Activated CD8-positive, alpha-beta T cell treated with anti-CD3 and anti-CD28 coated beads for 36 hours (primary cell): ENCODE measurements around the gene STK11. TPM values are rescaled to one million over a fixed set of nuclear protein-coding genes. Genes with fewer than 3 reads are reported as not detected.

Experiments used
- ATAC-seq: fragments of 200-7000 bp; cut with Tn5 transposase; one replicate; pipeline ENCODE4 v1.10.0; 2021; ENCODE audit warnings: mild to moderate bottlenecking, moderate library complexity
- CTCF ChIA-PET: fragments of 350-600 bp; sonication (Branson Sonifier 250); formaldehyde crosslinking; loops from one replicate; lab custom pipeline; 2021; ENCODE audit warnings: antibody characterized with exemption; lab: Charles Lee
- POLR2A ChIA-PET: fragments of 350-600 bp; sonication (Branson Sonifier 250); formaldehyde crosslinking; loops from one replicate; lab custom pipeline; 2021; ENCODE audit warnings: antibody characterized with exemption; lab: Charles Lee
- DNase-seq: peaks from one replicate; pipeline ENCODE4 v3.0.0-alpha.2; 2020
- H3K27ac Mint-ChIP-seq: one replicate; pipeline ENCODE4 v1.8.0; 2021; ENCODE audit warnings: mild to moderate bottlenecking, mixed read lengths
- H3K27me3 Mint-ChIP-seq: one replicate; pipeline ENCODE4 v1.8.0; 2021; ENCODE audit warnings: mixed read lengths
- H3K36me3 Mint-ChIP-seq: one replicate; pipeline ENCODE4 v1.8.0; 2021; ENCODE audit warnings: low read depth, mixed read lengths
- H3K4me1 Mint-ChIP-seq: one replicate; pipeline ENCODE4 v1.8.0; 2021; ENCODE audit warnings: low read depth, mixed read lengths
- H3K4me3 Mint-ChIP-seq: one replicate; pipeline ENCODE4 v1.8.0; 2021; ENCODE audit warnings: mild to moderate bottlenecking, moderate library complexity, mixed read lengths
- H3K9me3 Mint-ChIP-seq: one replicate; pipeline ENCODE4 v1.8.0; 2021; ENCODE audit warnings: mixed read lengths
- CTCF ChIP-seq: fragments of 200-600 bp; IDR thresholded peaks from one replicate; pipeline ENCODE4 v1.8.0; 2022; ENCODE audit warnings: antibody characterized with exemption, mild to moderate bottlenecking
- intact Hi-C: fragments of 100-400 bp; cut with micrococcal nuclease; formaldehyde crosslinking; loops from one replicate; pipeline ENCODE4 v1.10.0; 2022
- total RNA-seq, 2 experiments: library from RNA; stranded (reverse); gene quantifications; one replicate each; pipeline ENCODE4 v1.2.3, GENCODE V29; 2021

STK11 gene
- total RNA-seq, 2 experiments from 2014 or later: 55.1 to 58.0 TPM

- ATAC-seq: no peak
- no peaks in the 10 kb centered on the region for H3K9me3 Mint-ChIP-seq
- CTCF ChIA-PET: no interaction called here
Observed at GRCh38 chr19:1167687-1168571, 37.6 kb upstream of the STK11 start.

GRCh38 chr19:1168572-1169410, 36.8 kb upstream of the STK11 start:
- DNase-seq (no peak), ATAC-seq (peak; percentile 25)
- Mint-ChIP-seq H3K27ac (no peak overlapping the region), H3K27me3 (no peaks in the 10 kb centered on the region), H3K4me1 (peaks cover 24% of the 10 kb centered on the region), H3K4me3 (no peak overlapping the region), H3K36me3 (peaks cover 8% of the 10 kb centered on the region), H3K9me3 (no peaks in the 10 kb centered on the region)
- POLR2A ChIA-PET: no interaction called here
- CTCF ChIA-PET: no interaction called here
- intact Hi-C loops: no loop called here
- TF ChIP-seq CTCF: no peak

More at GRCh38 chr19:1167687-1168571, 37.6 kb upstream of the STK11 start:
- peaks cover 24% of the 10 kb centered on the region for H3K4me1 Mint-ChIP-seq
- no peak for TF ChIP-seq CTCF
- POLR2A ChIA-PET: interaction anchor here (1.3 to 1.9 kb wide), 3 partner anchors 13 to 557 kb away, joined by 3 to 7 read pairs (median 6); no protein-coding TSS in a partner anchor
- H3K36me3 Mint-ChIP-seq: peaks cover 8% of the 10 kb centered on the region
- no peak overlapping the region for H3K4me3 Mint-ChIP-seq
- DNase-seq: no peak
- H3K27ac Mint-ChIP-seq: no peak overlapping the region
- no peaks in the 10 kb centered on the region for H3K27me3 Mint-ChIP-seq
- intact Hi-C loops: no loop called here

DNA sequence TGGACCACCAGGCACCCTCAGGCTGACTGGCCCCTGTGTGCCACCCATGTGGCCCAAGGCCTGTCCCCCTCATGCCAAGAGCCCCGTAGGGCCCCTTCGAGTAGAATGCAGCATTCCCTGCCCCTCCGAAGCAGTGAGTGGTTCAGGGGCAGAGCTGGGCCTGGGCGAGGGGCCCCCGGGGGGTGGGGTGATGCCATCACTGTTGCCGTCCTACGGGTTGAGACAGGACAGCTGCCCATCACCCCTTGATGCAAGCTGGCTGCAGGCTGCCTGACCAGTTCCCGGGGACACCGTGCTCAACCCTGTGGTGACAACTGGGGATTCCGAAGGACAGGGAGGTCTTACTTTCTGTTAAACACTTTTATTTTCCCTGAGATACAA, 36.2 kb upstream of the STK11 start:
- H3K4me3 Mint-ChIP-seq: no peak overlapping the region

GRCh38 chr19:1169921-1170885, 35.4 kb upstream of the STK11 start:
- ChIA-PET CTCF (interaction anchor here (0.6 kb wide), 1 partner anchor 602 kb away, joined by 4 read pairs; no protein-coding TSS in a partner anchor), POLR2A (no interaction called here)
- H3K4me3 Mint-ChIP-seq: peak overlapping the region; percentile 37
- H3K9me3 Mint-ChIP-seq: no peaks in the 10 kb centered on the region
- peaks cover 8% of the 10 kb centered on the region for H3K36me3 Mint-ChIP-seq
- no peak for ATAC-seq
- no peak for DNase-seq
- no peaks in the 10 kb centered on the region for H3K27me3 Mint-ChIP-seq
- TF ChIP-seq CTCF: no peak
- intact Hi-C loops: no loop called here
- peak overlapping the region; percentile 34 for H3K27ac Mint-ChIP-seq
- H3K4me1 Mint-ChIP-seq: peaks cover 34% of the 10 kb centered on the region

More for the DNA sequence above, 36.2 kb upstream of the STK11 start:
- Mint-ChIP-seq H3K4me1 (peaks cover 26% of the 10 kb centered on the region), H3K9me3 (no peaks in the 10 kb centered on the region), H3K27me3 (no peaks in the 10 kb centered on the region), H3K27ac (no peak overlapping the region), H3K36me3 (peaks cover 8% of the 10 kb centered on the region)
- intact Hi-C loops: no loop called here
- DNase-seq (no peak), ATAC-seq (no peak)
- no peak for TF ChIP-seq CTCF
- POLR2A ChIA-PET: no interaction called here
- CTCF ChIA-PET: no interaction called here
